Karpas-422 (cell line): ENCODE measurements around the gene OSGIN1. TPM values are rescaled to one million over a fixed set of nuclear protein-coding genes. Genes with fewer than 3 reads are reported as not detected.
A peak's percentile ranks its signal among the peaks of the same experiment; 100 is the strongest.
"Not testable (repeated sequence)": the region's sequence is repeated elsewhere in the genome, so short reads cannot be mapped to it uniquely, and the experiment has no call there.

ENCODE experiments used
- DNase-seq: peaks from one replicate; pipeline ENCODE4 v3.0.0-alpha.2; 2015
- H2AFZ ChIP-seq: fragments of 200-600 bp; sonication (generic); 2 replicates; pipeline ENCODE4 v1.6.1; 2014; ENCODE audit warnings: antibody characterized with exemption, low read length, mixed read lengths
- H3K27ac ChIP-seq: fragments of 200-600 bp; sonication (generic); 2 replicates; pipeline ENCODE4 v1.5.1; 2014; ENCODE audit warnings: mild to moderate bottlenecking, low read length, moderate library complexity
- H3K27me3 ChIP-seq: fragments of 200-600 bp; sonication (generic); 2 replicates; pipeline ENCODE4 v1.6.1; 2014; ENCODE audit warnings: low read length, mixed read lengths
- H3K36me3 ChIP-seq: fragments of 200-600 bp; sonication (generic); 2 replicates; pipeline ENCODE4 v1.6.1; 2014; ENCODE audit warnings: low read length, mixed read lengths; ENCODE audit not compliant: insufficient read depth
- H3K4me1 ChIP-seq: fragments of 200-600 bp; sonication (generic); 2 replicates; pipeline ENCODE4 v1.6.1; 2014; ENCODE audit warnings: mild to moderate bottlenecking, low read length, mixed read lengths
- H3K4me2 ChIP-seq: fragments of 200-600 bp; sonication (generic); 2 replicates; pipeline ENCODE4 v1.6.1; 2014; ENCODE audit warnings: low read length, low read depth, mild to moderate bottlenecking; ENCODE audit not compliant: poor library complexity, severe bottlenecking
- H3K4me3 ChIP-seq: fragments of 200-600 bp; sonication (generic); 2 replicates; pipeline ENCODE4 v1.5.1; 2014; ENCODE audit warnings: mild to moderate bottlenecking, antibody characterized with exemption, low read length, mixed read lengths
- H3K79me2 ChIP-seq: fragments of 200-600 bp; sonication (generic); 2 replicates; pipeline ENCODE4 v1.6.1; 2014; ENCODE audit warnings: mild to moderate bottlenecking, low read length, mixed read lengths
- H3K9ac ChIP-seq: fragments of 200-600 bp; sonication (generic); 2 replicates; pipeline ENCODE4 v1.6.0; 2014; ENCODE audit warnings: low read length
- H3K9me2 ChIP-seq: fragments of 200-600 bp; sonication (generic), shearing (Covaris generic); replicated peaks from 2 replicates; pipeline ENCODE4 v1.6.0; 2014; ENCODE audit warnings: mild to moderate bottlenecking, low read length, moderate library complexity; ENCODE audit not compliant: insufficient read depth
- H3K9me3 ChIP-seq: fragments of 300-700, 200-600 bp; sonication (generic); 2 replicates; pipeline ENCODE4 v1.6.1; 2014; ENCODE audit warnings: low read length, mixed read lengths
- H4K20me1 ChIP-seq: fragments of 200-600 bp; sonication (generic); 2 replicates; pipeline ENCODE4 v1.6.1; 2014; ENCODE audit warnings: mild to moderate bottlenecking, antibody characterized with exemption, low read length, low read depth; ENCODE audit not compliant: insufficient read depth
- total RNA-seq: library from RNA; depleted of rRNA; stranded (reverse); fragments of >200 nt; shearing (Covaris generic); gene quantifications from 2 replicates; pipeline ENCODE4 v1.2.3, GENCODE V29; 2014; ENCODE audit warnings: low replicate concordance

OSGIN1 gene
- total RNA-seq, 1 experiment from 2014 or later: not detected

- H3K36me3 ChIP-seq: no peaks in the 10 kb centered on the region
- H3K27me3 ChIP-seq: no peaks in the 10 kb centered on the region
- no peaks in the 10 kb centered on the region for H4K20me1 ChIP-seq
- H3K4me3 ChIP-seq: no peak overlapping the region
- H3K9me3 ChIP-seq: no peaks in the 10 kb centered on the region
- H3K79me2 ChIP-seq: no peaks in the 10 kb centered on the region
- H3K4me2 ChIP-seq: no peak overlapping the region
- H3K9me2 ChIP-seq: no peaks in the 10 kb centered on the region
- H3K27ac ChIP-seq: no peak overlapping the region
- H3K9ac ChIP-seq: no peak overlapping the region
- no peak overlapping the region for H2AFZ ChIP-seq
- H3K4me1 ChIP-seq: peaks cover 10% of the 10 kb centered on the region
- DNase-seq: no peak
Measured at GRCh38 chr16:83948914-83949723, 3.9 kb upstream of the OSGIN1 start.

- no peak overlapping the region for H2AFZ ChIP-seq
- no peaks in the 10 kb centered on the region for H3K27me3 ChIP-seq
- H3K9me2 ChIP-seq: no peaks in the 10 kb centered on the region
- no peak overlapping the region for H3K4me3 ChIP-seq
- H3K79me2 ChIP-seq: no peaks in the 10 kb centered on the region
- H3K9ac ChIP-seq: no peak overlapping the region
- H3K4me2 ChIP-seq: no peak overlapping the region
- H3K9me3 ChIP-seq: no peaks in the 10 kb centered on the region
- H3K36me3 ChIP-seq: no peaks in the 10 kb centered on the region
- peaks cover 10% of the 10 kb centered on the region for H3K4me1 ChIP-seq
- no peak overlapping the region for H3K27ac ChIP-seq
- DNase-seq: no peak
- 0 out of 2 replicates have a peak, but pooled peaks cover 3% of the 10 kb centered on the region for H4K20me1 ChIP-seq
Measured at GRCh38 chr16:83949724-83950001, 3.4 kb upstream of the OSGIN1 start.

GRCh38 chr16:83950862-83951399, 2.1 kb upstream of the OSGIN1 start:
- DNase-seq, H3K4me3 ChIP-seq, H3K4me2 ChIP-seq, H2AFZ ChIP-seq, H3K79me2 ChIP-seq, H3K27ac ChIP-seq, H3K9ac ChIP-seq, H3K27me3 ChIP-seq, H4K20me1 ChIP-seq, H3K36me3 ChIP-seq, H3K9me2 ChIP-seq, H3K9me3 ChIP-seq: not testable (repeated sequence)
- peaks cover 10% of the 10 kb centered on the region for H3K4me1 ChIP-seq

- no peak overlapping the region for H3K4me2 ChIP-seq
- H3K4me1 ChIP-seq: peaks cover 10% of the 10 kb centered on the region
- 0 out of 2 replicates have a peak, but pooled peaks cover 3% of the 10 kb centered on the region for H4K20me1 ChIP-seq
- H3K27ac ChIP-seq: no peak overlapping the region
- H3K9me3 ChIP-seq: no peaks in the 10 kb centered on the region
- no peaks in the 10 kb centered on the region for H3K27me3 ChIP-seq
- DNase-seq: no peak
- H3K4me3 ChIP-seq: no peak overlapping the region
- H3K79me2 ChIP-seq: no peaks in the 10 kb centered on the region
- no peak overlapping the region for H3K9ac ChIP-seq
- no peaks in the 10 kb centered on the region for H3K36me3 ChIP-seq
- H2AFZ ChIP-seq: no peak overlapping the region
- H3K9me2 ChIP-seq: no peaks in the 10 kb centered on the region
Measured at GRCh38 chr16:83951544-83951943, 1.5 kb upstream of the OSGIN1 start.

GRCh38 chr16:83952587-83952939, 477 bp upstream of the OSGIN1 start:
- Histone ChIP-seq H4K20me1 (0 out of 2 replicates have a peak, but pooled peaks cover 3% of the 10 kb centered on the region), H3K36me3 (no peaks in the 10 kb centered on the region), H3K9me2 (no peaks in the 10 kb centered on the region), H3K4me1 (peaks cover 10% of the 10 kb centered on the region), H3K27me3 (no peaks in the 10 kb centered on the region), H2AFZ (no peak overlapping the region), H3K9me3 (no peaks in the 10 kb centered on the region), H3K27ac (no peak overlapping the region), H3K4me2 (peak overlapping the region; percentile 61), H3K4me3 (no peak overlapping the region), H3K79me2 (no peaks in the 10 kb centered on the region), H3K9ac (peak overlapping the region; percentile 24; the same call in 1 of the 2 replicates)
- no peak for DNase-seq

- H3K79me2 ChIP-seq: no peaks in the 10 kb centered on the region
- no peak overlapping the region for H3K9ac ChIP-seq
- no peak overlapping the region for H2AFZ ChIP-seq
- H3K9me2 ChIP-seq: no peaks in the 10 kb centered on the region
- H3K4me3 ChIP-seq: no peak overlapping the region
- H3K9me3 ChIP-seq: no peaks in the 10 kb centered on the region
- 0 out of 2 replicates have a peak, but pooled peaks cover 3% of the 10 kb centered on the region for H4K20me1 ChIP-seq
- peaks cover 10% of the 10 kb centered on the region for H3K4me1 ChIP-seq
- no peaks in the 10 kb centered on the region for H3K27me3 ChIP-seq
- no peak overlapping the region for H3K4me2 ChIP-seq
- DNase-seq: peak; percentile 77
- no peak overlapping the region for H3K27ac ChIP-seq
- H3K36me3 ChIP-seq: no peaks in the 10 kb centered on the region
Measured at GRCh38 chr16:83953796-83954576, 946 bp downstream of the OSGIN1 start.

GRCh38 chr16:83954577-83955016, 1.6 kb downstream of the OSGIN1 start:
- Histone ChIP-seq H3K79me2 (no peaks in the 10 kb centered on the region), H3K9ac (no peak overlapping the region), H3K4me1 (peaks cover 10% of the 10 kb centered on the region), H3K9me2 (no peaks in the 10 kb centered on the region), H3K4me2 (no peak overlapping the region), H2AFZ (no peak overlapping the region), H3K9me3 (no peaks in the 10 kb centered on the region), H3K27ac (no peak overlapping the region), H4K20me1 (0 out of 2 replicates have a peak, but pooled peaks cover 3% of the 10 kb centered on the region), H3K36me3 (no peaks in the 10 kb centered on the region), H3K27me3 (no peaks in the 10 kb centered on the region), H3K4me3 (no peak overlapping the region)
- DNase-seq: no peak
